CD4-positive, alpha-beta T cell treated with Interleukin-4 for 1 hour (primary cell): ENCODE data around the gene CDCP2.

ENCODE experiments used
- DNase-seq, 2 donors: peaks; one replicate each; pipeline ENCODE4 v3.0.0-alpha.2; 2020 to 2022

CDCP2 gene

GRCh38 chr1:54084794-54085193 is 68.0 kb downstream of the CDCP2 start:
- DNase-seq = no peak
